Endothelial cell (in vitro differentiated cells): ENCODE data around the gene MRPL54. TPM values are rescaled to one million over a fixed set of nuclear protein-coding genes. Genes with fewer than 3 reads are reported as not detected.
A peak's percentile ranks its signal among the peaks of the same experiment; 100 is the strongest.

Experiments used
- DNase-seq: peaks from one replicate; pipeline ENCODE4 v3.0.0; 2021; ENCODE audit warnings: low spot score
- H3K27ac Mint-ChIP-seq: one replicate; pipeline ENCODE4 v1.8.0; 2021; ENCODE audit warnings: mixed read lengths, inconsistent platforms; ENCODE audit not compliant: unreplicated experiment
- H3K27me3 Mint-ChIP-seq: one replicate; pipeline ENCODE4 v1.8.0; 2021; ENCODE audit warnings: mild to moderate bottlenecking, moderate library complexity, mixed read lengths, inconsistent platforms; ENCODE audit not compliant: unreplicated experiment
- H3K36me3 Mint-ChIP-seq: one replicate; pipeline ENCODE4 v1.8.0; 2021; ENCODE audit warnings: mild to moderate bottlenecking, low read depth, mixed read lengths, inconsistent platforms; ENCODE audit not compliant: unreplicated experiment
- H3K4me1 Mint-ChIP-seq: one replicate; pipeline ENCODE4 v1.8.0; 2021; ENCODE audit warnings: mild to moderate bottlenecking, mixed read lengths, inconsistent platforms; ENCODE audit not compliant: unreplicated experiment
- H3K4me3 Mint-ChIP-seq: one replicate; pipeline ENCODE4 v1.8.0; 2021; ENCODE audit warnings: mild to moderate bottlenecking, mixed read lengths, inconsistent platforms; ENCODE audit not compliant: unreplicated experiment
- H3K9me3 Mint-ChIP-seq: one replicate; pipeline ENCODE4 v1.8.0; 2021; ENCODE audit warnings: mixed read lengths, inconsistent platforms; ENCODE audit not compliant: unreplicated experiment
- total RNA-seq: library from RNA; stranded (reverse); fragmentation: NEBNext Ultra II Directional; extraction: Animal tissue kit (Norgen Biotek cat#: 25700); gene quantifications from one replicate; pipeline ENCODE4 v1.2.1, GENCODE V29; 2021; ENCODE audit not compliant: unreplicated experiment
- TF ChIP-seq, protein P1 (sequence below): fragments of 200-600 bp; sonication (generic); IDR thresholded peaks from one replicate; pipeline ENCODE4 v1.5.0; 2021; ENCODE audit warnings: antibody characterized with exemption; ENCODE audit not compliant: unreplicated experiment

Gene MRPL54
- total RNA-seq, 1 donor from 2014 or later = 26.7 TPM

DNA sequence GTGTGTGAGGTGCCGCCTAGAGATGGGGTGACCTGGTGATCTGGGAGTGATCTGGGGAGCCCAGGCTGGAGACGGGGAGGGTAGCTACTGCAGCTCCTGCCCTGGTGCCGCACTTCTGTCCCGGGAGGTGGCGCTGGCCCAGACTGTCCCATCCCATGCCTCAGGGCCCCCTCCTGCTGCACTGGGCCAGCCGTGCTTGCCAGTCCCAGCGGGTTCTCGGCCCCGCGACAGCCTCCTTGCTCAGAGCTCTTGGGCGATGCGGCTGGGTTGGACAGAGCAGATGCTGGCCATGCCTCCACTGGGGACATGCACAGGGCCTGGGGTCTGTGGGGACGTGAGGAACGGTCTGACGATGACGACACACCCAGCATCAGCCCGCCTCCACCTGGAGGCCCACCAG is 7.0 kb downstream of the MRPL54 start:
- TF ChIP-seq, protein P1, sequence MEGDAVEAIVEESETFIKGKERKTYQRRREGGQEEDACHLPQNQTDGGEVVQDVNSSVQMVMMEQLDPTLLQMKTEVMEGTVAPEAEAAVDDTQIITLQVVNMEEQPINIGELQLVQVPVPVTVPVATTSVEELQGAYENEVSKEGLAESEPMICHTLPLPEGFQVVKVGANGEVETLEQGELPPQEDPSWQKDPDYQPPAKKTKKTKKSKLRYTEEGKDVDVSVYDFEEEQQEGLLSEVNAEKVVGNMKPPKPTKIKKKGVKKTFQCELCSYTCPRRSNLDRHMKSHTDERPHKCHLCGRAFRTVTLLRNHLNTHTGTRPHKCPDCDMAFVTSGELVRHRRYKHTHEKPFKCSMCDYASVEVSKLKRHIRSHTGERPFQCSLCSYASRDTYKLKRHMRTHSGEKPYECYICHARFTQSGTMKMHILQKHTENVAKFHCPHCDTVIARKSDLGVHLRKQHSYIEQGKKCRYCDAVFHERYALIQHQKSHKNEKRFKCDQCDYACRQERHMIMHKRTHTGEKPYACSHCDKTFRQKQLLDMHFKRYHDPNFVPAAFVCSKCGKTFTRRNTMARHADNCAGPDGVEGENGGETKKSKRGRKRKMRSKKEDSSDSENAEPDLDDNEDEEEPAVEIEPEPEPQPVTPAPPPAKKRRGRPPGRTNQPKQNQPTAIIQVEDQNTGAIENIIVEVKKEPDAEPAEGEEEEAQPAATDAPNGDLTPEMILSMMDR = no peak
- Mint-ChIP-seq H3K36me3 (peaks cover 8% of the 10 kb centered on the region), H3K9me3 (no peaks in the 10 kb centered on the region), H3K27me3 (peaks cover 12% of the 10 kb centered on the region), H3K4me1 (no peaks in the 10 kb centered on the region), H3K4me3 (no peak overlapping the region), H3K27ac (no peak overlapping the region)
- no peak for DNase-seq

GRCh38 chr19:3770136-3770999 is 7.9 kb downstream of the MRPL54 start:
- Mint-ChIP-seq H3K9me3 (no peaks in the 10 kb centered on the region), H3K36me3 (peaks cover 8% of the 10 kb centered on the region), H3K27ac (no peak overlapping the region), H3K4me1 (no peaks in the 10 kb centered on the region), H3K4me3 (no peak overlapping the region), H3K27me3 (peaks cover 14% of the 10 kb centered on the region)
- TF ChIP-seq, protein P1 = no peak
- no peak for DNase-seq

GRCh38 chr19:3771000-3771905 is 8.8 kb downstream of the MRPL54 start:
- H3K27ac Mint-ChIP-seq = no peak overlapping the region
- H3K9me3 Mint-ChIP-seq = no peaks in the 10 kb centered on the region
- H3K4me3 Mint-ChIP-seq = peak overlapping the region; percentile 14
- H3K27me3 Mint-ChIP-seq = peaks cover 14% of the 10 kb centered on the region
- H3K4me1 Mint-ChIP-seq = no peaks in the 10 kb centered on the region
- no peak for DNase-seq
- H3K36me3 Mint-ChIP-seq = peaks cover 8% of the 10 kb centered on the region
- TF ChIP-seq, protein P1 = no peak

- Mint-ChIP-seq H3K27ac (no peak within 1 kb of the TSS), H3K36me3 (peaks cover 7% of the 10 kb centered on the region), H3K27me3 (peaks cover 12% of the 10 kb centered on the region)
These were observed 9.5 kb downstream of the MRPL54 start, which contains the start of gene RAX2 for GRCh38 chr19:3771906-3772455. RAX2 (minus strand) TSS chr19:3772228; CDS start chr19:3771742, 486 bp downstream.

More at GRCh38 chr19:3771906-3772455, 9.5 kb downstream of the MRPL54 start, which contains the start of gene RAX2:
- TF ChIP-seq, protein P1 = no peak
- DNase-seq = no peak
- peak within 1 kb of the TSS; percentile 14 for H3K4me3 Mint-ChIP-seq
- H3K4me1 Mint-ChIP-seq = no peaks in the 10 kb centered on the region
- H3K9me3 Mint-ChIP-seq = no peaks in the 10 kb centered on the region
